Esophagus mucosa (tissue), 1 donor: ENCODE measurements around the gene CHAF1A. TPM values are rescaled to one million over a fixed set of nuclear protein-coding genes. Genes with fewer than 3 reads are reported as not detected.
A peak's percentile ranks its signal among the peaks of the same experiment; 100 is the strongest.

Source experiments
- ATAC-seq: fragments of 200-7000 bp; cut with Tn5 transposase; one replicate; pipeline ENCODE4 v1.9.1; 2020
- total RNA-seq: library from RNA; stranded (reverse); gene quantifications from one replicate; pipeline ENCODE4 v1.2.4, GENCODE V29; 2023
- donor health status: DM: yes; HTN: yes; CAD: no.

The CHAF1A gene
- total RNA-seq, 1 donor from 2014 or later, result 17.3 TPM

DNA sequence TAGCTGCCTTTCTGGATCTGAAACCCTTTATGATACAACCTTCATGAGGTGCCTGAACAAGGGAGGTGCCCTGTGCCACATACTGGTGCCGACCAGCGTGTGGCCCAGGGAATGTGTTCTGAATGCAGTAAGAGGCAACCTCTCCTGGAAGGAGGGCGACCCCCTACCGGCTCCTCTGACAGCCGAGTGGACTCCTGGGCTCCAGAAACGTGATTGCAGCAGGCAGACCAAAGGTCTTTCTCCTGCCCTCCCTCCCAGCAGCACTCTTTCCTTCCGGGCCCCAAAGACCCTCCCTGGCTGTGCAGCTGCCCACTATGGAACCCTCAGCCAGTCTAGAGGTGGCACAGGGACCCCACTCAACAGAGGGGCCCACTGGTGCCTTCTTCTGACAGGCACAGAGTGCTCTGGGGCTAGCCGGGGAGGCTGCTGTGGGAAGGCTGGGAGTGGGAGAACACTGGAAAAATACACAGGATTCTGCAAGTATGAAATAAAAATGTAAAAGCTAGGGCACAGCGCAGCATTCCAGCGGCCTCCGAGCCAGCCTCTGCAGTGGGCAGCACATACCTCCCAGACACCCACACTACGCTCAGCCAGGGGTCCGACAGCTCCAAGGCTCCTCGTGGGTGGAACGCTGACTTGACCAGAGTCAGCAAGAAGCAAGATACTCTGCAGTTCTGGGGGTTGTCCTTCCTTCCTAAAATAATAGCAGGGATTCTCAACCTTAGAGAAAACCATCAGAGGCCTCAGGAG lies 17.0 kb upstream of the CHAF1A start:
- ATAC-seq, result no peak

DNA sequence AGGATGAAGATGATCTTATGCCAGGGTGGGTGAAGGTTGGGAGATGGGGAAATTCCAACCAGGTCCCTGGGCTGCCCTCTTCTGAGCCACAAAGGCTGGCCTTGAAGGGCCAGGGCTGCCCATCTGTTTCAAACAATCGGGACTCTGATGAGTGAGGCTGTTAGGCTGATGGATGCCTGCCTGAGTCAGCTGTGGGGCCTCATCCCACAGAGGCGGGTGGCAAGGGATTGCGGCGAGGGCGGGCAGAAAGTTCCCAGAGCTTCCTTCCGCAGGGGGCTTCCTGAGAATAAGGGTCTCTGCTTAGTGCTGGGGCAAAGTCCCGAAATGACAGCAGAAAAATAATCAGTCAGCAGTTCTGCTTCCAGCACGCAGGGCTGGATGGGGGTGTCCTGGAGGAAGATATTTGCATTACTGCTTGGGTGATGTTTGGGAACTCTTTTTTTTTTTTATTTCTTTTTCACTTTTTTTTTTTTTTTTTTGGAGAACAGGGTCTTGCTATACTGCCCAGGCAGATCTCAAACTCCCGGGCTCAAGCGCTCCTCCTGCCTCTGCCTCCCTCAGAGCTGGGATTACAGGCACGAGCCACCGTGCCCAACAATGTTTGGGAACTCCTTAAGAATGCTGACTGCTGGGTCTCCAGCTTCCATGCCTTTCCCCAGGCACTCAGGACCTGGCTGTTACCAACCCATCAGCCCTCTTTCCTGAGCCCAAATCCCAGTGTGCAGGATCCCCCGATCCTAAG lies 16.2 kb upstream of the CHAF1A start:
- ATAC-seq, result no peak

DNA sequence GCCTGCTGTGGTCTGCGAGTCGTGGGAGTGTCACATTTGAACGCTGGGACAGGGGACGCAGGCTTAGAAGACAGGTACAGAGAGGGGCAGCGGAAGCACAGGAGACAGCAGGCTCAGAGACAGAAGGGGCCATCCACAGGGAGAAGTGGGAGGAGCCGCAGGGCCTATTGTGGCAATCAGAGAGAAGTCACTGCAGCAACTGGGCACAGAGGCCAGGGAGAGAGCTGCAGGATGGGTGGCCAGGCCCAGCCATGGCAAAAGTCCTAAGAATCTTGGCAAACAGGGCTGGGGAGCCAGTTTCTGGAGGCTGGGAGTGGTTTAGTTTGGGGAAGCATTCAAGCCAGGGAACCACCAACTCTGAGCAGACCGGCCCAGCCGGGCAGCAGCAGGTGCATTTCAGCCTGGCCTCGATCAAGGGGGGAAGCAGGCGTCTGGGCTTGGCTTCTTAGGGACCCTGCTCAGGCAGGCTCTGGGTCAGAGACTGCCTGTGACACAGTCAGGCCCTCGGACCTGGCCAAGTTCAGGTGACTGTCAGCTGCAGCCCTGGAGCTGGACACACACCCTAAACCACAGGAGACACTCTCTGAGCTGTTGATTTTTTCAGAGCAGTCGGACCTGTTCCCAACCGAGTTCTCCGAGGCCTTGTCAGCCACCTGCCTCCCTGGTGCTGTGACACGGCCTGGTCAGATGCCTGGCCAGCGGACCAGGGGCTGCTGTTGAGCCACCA lies 13.9 kb upstream of the CHAF1A start:
- peak; percentile 68 for ATAC-seq

DNA sequence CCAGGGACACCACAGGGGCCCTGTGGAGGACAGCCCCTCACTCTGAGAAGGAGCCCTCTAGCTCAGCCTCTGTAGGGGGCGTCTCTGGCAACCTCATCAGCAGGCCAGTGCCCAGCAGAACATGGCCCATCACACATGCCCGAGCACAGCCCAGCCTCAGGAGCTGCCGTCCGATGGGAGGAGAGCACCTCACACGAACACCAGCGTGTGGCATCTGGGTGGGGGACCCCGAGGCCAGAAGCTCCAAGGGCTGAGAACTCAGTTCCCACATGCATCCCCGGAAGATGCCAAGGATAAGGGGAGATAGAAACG lies 13.4 kb upstream of the CHAF1A start:
- no peak for ATAC-seq

DNA sequence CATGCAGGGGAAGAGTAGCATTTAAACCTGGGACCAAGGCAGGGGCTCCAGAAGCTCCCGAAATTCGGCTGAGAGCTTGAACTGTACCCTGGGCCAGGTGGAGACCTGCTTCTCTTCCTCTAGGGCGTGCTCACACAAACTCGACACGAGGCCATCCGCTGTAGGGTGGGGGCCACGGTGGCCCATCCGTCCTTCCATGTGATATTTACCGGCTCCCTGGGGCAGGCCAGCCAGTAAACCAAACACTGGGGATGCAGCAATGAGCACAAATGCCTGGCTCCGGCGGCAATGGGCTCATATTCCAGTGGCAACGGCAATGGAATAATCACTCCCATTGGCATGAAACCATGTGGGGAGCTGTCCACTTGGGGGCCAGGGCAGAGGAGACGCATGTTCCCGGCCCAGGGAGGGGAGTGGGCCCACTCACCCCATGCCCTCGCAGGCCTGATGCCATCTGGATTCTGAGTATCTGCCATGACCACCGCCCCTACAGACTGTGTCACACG lies 12.9 kb upstream of the CHAF1A start:
- no peak for ATAC-seq

DNA sequence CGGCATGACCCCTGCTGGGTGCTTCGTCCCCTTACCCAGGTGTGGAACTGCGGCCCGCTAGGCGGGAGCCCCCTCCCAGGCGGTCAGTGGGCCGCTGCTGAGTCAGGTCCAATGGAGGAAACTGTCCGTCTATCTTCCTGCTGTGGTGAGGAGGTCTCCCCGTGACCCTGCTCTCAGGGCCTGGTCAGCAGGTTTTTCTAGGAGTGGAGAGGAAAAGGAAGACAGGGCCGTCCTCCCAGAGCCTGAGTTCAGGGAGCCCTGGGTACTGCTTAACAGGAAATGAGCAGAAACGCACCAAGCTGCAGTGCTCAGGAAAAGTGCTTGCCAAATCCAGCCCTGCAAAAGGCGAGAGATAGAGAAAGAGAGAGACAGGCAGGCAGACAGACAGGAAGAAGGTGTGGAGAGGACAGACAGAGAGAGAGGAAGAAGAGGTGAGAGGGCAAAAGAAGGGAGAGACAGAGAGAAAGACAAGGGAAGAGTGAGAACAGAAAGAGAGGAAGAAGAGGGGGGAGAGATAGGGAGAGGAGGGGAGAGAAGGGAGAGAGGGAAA lies 12.3 kb upstream of the CHAF1A start:
- ATAC-seq, result peak; percentile 47

DNA sequence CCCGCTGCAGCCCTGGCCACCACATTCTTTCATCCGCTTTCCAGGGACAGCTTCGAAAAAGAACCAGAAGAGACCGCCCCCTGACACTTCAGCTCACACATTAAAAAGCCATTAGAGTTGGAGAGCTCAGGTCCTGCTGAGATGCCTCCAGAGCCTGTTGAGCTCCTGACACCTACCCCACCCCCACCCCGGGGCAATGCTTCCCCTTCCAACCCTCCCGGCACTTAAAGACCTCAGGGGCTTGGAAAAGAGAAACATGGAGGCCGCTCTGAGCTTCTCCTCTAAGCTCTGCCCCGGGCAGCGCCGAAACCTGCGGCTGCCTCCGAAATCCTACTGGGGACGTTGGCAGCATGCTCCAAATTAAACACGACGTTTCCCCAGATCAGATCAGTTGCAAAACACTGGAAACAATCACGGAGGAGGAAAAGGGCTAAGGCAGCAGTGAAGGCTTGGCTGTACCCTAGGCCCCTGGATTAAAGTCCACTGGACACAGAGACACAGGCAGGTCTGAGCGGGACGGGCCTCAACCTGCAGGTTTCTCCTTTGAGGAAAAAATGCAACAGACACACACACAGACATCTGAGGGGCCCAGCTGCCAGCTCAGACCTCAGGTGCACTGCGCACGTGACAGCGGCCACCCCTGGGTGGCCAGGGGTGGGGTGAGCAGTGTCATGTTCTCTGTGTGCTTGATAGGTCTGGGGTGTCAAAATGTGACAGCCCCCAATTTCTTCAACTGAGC lies 11.7 kb upstream of the CHAF1A start:
- peak; percentile 12 for ATAC-seq

DNA sequence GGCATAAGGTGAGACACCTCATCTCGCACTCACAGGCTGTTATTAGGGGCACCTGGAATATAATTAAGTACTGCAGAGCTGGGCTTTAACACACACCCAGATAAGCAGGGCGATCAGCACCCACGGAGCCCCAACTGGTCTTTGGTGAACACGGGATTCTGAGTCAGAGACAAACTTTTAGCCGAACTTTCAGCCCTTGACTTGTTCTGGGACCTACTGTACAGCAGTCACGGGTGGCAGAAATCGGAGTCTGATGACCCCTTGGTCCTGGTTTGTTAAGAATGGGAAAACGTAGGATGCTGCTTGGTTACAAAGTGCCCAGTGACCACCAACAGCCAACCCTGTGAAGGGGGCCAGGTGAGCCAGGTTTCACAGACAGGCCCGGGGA lies 11.1 kb upstream of the CHAF1A start:
- ATAC-seq, result no peak

DNA sequence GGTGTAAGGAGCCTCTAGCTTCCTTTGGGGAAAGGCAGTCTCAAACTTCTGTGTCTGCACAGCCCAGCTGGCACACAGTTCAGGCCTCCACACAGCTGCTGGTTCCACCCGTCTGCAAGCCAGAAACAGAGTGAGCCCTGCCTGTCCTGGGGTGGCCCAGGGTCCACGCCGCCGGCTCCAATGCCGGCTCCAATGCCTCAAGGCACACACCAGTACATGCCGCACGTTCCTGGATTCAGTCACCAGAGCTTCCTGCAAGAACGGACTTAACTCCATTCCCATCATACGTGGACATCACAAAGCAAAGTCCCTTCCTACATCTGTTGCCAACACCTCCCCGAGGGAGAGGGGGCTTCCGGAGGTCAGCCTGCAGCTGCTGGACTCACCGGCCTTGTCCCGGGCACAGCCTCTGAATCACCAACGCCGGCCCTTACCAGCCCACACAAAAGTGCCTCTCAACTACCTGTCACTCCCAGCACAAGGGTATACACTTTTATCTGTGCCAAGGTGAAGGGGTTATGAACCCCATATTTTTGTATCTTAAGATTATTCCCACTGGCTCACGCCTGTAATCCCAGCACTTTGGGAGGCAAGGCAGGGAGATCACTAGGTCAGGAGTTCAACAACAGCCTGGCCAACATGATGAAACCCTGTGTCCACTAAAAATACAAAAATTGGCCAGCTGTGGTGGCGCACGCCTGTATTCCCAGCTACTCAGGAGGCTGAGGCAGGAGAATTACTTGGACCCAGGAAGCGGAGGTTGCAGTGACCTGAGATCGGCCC lies 10.5 kb upstream of the CHAF1A start:
- ATAC-seq, result peak; percentile 22

DNA sequence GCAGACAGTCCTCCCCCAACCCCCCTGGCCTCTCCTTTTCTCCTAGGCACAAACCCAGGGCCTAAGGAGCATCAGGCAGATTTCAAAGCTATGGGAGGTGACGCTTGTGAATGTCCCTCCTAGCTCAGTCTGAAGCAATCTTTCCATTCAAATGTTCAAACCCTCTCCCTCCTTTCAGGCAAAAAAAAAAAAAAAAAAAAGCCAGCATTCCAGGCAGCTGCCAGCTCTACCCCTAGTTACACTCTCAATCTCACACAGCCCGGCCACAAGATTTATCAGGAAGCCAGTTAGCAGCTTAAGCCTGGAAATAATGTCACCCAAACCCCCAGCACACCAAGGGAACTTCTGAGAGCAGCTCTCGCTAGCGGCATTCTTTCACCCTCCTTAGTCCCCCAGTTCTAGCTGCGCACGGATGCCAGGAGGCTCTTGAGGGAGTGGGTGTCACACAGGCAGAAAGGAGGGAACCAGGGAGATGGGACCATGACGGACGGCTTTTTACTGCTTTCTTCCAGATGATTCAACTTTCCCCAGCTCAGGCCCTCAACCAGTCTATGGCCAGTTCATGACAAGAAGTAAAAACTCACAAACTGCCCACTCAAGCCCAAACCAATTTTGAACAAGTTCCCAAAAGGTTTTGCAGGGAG lies 8.4 kb upstream of the CHAF1A start:
- no peak for ATAC-seq

DNA sequence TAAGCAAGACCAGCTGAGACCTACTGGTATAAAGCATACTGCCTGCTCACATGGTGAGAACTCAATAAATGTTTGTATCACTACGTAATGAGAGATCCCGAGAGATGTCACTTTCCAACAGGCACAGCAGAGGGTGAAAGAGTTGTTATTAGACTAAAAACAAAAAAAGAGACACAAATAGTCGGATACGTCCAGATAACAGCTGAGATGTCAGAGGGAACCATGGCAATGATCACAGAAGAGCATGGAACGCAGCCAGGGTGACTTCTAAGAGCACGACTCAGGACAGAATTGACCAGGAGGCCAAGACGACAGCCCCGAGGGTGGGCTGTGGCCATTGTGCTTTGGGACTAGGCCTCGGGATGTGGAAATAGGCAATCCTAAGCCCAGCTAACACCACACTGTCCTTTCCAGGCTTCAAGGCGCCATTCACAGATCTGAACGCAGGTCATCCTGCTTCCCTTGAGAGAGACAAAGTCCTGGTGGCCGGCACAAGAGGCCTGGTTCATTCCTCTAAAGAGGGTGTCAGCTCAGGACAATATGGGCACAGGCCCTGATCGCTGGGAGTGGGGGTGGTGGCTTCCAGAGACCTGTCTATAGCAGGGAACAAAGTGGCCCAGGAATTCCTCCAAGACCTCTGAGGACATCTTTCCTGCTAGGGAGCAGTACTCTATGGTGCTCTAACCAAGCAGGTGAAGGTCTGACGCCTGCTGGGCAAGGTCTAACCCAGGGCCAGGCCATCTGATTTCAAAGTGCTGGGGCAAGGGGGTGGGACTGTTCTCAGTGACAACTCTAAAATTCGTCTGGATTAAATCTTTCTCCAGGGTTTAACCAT lies 5.3 kb upstream of the CHAF1A start:
- no peak for ATAC-seq

DNA sequence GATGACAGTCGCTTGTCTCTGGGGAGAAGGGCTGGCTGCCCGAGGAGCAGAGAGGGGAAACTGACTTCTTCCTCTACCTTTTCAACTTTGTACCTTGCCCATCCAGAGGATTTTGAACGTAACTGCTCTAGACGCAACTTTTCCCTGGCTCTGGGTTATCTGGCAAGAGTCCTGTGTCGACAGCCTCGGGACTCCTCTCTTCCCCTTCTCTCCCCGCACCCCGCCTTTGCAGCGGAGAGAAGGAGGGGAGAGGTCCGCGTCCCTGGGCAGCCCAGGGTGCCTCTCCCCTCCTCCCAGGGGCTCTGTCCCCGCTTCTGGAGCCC lies 2.7 kb upstream of the CHAF1A start:
- ATAC-seq, result peak; percentile 13

DNA sequence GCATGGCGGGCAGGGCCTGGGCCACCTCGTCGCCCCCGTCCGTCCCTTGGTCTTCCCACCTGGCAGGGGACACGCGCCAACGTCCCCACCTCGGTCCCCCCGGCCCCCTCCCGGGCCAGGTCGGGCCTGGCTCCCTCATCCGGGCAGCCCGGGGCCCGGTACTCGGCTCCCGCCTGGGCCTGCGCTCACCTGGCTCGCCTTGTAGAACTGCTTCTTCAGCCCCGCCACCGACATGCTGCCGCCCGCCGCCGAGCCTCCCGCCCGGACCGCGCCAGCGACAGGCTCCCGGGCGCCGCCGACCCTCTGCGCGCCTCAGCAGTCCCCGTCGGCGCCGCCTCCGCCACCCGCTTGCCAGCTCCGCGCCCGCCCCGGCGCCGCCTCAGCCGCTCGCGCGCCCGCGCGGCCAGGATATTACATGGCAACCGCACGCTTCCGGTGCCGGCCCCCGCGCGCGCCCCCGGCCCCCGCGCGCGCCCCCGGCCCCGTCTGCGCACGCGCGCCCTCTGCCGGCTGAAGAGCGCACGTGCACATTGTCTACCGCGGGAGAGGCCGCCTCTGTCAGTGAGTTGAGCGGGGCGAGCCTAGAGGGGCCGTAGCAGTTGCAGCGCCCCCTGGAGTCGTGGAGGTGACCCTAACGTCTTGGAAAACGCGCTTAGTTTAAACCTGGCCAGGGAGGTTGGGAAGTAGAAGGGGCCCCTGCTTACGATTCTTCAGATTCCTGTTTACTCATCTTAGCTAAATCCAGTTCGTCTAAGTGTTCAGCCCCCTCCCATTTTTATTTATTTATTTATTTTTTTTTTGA lies 2.1 kb upstream of the CHAF1A start, which contains the start of gene SH3GL1:
Gene SH3GL1, minus strand, starts transcription at position 413 of the 802 bp plus-strand sequence. Its CDS starts 179 bp downstream, at position 234.
- ATAC-seq, result peak; percentile 79

DNA sequence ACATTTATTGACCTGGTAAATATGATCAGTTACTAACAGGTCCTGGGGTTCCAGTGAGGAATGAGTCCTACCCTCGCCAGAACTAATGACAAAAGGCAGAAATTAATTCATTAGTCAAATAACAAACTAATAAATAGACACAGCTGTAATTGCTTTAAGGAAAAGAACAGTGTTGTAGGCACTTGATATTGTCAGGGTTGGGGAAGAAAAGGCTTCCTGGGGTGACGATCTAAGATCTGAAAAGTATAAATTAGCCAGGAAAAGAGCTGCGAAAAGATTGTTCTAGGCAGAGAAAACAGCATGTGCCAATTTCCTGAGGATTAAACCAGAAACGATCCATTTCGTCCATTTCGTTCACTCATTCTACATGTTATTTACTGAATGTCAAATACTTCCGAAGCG lies 670 bp upstream of the CHAF1A start:
- no peak for ATAC-seq

DNA sequence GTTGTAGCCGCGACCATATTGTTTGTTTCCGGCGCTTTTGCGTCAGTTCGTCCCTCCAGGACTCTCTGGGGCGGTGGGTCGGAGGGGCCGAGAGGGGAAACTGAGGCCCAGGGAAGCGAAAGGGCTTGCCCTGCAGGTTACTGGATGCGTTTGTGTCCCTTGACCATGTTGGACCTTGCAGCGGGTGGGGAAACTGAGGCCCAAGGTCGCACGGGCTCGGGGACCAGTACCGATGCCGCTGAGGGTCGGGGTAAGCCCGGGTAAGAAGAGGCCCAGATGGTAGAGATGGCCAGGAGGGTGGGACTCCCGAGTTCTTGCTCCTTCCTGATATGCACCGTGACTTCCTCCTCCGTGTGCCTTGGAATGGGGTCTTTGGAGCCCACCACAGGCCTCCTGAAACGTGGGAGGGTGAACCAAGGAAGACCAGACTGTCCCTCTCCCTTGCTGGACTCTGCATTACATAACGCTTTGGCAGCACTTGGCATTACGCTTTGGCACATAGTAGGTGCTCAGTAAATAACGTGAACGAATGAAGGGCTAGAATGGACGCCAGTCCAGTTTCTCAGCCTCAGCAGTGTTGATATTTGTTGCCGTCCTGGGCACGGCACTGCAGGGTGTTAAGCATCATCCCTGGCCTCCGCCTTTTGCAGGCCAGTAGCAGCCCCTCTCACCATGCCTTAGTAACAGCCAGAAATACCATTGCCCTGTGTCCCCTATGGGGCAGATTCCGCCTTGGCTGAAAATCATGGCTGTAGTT lies 743 bp downstream of the CHAF1A start:
- ATAC-seq, result no peak

DNA sequence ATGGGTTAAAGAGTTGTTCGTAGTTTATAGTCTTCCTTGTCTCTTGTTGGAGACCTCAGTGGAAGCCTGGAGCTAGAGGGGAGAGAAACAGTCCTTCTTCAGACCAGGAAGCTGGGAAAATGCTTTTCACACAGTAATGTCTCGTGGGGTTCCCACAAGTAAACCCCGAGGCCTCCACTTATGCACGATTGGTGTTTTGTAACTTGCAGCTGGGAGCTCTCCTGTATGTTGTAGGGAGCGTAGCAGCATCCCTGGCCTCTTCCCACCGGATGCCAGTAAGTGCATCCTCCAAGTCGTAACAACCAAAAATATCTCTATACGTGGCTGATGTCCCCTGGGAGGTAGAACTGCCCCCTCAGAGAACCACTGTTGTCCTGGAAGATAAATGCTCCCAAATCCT lies 3.5 kb downstream of the CHAF1A start:
- no peak for ATAC-seq

DNA sequence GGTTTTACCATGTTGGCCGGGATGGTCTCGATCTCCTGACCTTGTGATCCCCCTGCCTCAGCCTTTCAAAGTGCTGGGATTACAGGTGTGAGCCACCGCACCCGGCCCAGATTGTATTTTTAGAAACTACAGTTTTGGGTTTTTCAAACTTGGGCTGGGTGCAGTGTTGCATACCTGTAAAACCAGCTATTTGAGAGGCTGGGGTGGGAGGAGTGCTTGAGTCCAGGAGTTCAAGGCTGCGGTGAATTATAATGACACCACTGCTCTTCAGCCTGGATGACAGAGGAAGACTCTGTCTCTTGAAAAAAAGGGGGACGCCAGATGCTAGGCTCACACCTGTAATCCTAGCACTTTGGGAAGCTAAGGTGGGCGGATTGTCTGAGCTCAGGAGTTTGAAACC lies 4.2 kb downstream of the CHAF1A start:
- ATAC-seq, result no peak

DNA sequence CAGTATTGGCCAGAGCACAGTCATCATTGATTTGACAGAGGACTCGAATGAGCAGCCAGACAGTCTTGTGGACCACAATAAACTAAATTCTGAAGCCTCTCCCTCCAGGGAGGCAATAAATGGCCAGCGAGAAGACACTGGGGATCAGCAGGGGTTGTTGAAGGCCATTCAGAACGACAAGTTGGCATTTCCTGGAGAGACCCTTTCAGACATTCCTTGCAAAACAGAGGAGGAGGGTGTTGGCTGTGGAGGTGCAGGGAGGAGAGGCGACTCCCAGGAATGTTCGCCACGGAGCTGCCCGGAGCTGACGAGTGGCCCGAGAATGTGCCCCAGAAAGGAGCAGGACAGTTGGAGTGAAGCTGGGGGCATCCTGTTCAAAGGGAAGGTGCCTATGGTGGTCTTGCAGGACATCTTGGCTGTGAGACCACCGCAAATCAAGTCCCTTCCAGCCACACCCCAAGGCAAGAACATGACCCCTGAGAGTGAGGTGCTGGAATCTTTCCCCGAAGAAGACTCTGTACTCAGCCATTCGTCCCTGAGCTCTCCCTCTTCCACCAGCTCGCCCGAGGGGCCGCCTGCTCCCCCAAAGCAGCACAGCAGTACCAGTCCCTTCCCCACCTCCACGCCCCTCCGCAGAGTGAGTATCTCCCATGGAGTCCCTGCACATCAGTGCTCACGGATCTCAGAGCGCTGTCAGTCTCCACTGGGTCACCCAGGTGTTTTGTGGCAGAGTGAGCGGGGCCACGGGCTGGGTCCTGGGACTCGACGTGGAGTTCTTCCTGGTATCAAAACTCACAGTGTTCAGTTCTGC lies 6.9 kb downstream of the CHAF1A start:
- no peak for ATAC-seq
